Muscle layer of colon (tissue), 2 donors: Measurements from ENCODE around the gene KRTDAP.

Source experiments
- H3K27ac ChIP-seq: one replicate; pipeline ENCODE4 v1.7.0; 2013; ENCODE audit warnings: low read depth, mild to moderate bottlenecking, low read length, moderate library complexity
- H3K27me3 ChIP-seq, 2 donors: one replicate each; pipeline ENCODE4 v1.7.0; 2013; ENCODE audit warnings: low read length in 2 of 2, mild to moderate bottlenecking in 2 of 2; ENCODE audit not compliant: insufficient read depth in 2 of 2, control insufficient read depth in 1 of 2
- H3K36me3 ChIP-seq: one replicate; pipeline ENCODE4 v1.7.0; 2013; ENCODE audit warnings: mild to moderate bottlenecking, low read length; ENCODE audit not compliant: insufficient read depth
- H3K4me1 ChIP-seq: one replicate; pipeline ENCODE4 v1.7.0; 2013; ENCODE audit warnings: mild to moderate bottlenecking, low read length; ENCODE audit not compliant: insufficient read depth
- H3K4me3 ChIP-seq, 2 donors: one replicate each; pipeline ENCODE4 v1.7.0; 2013; ENCODE audit warnings: low read length in 2 of 2, low read depth in 1 of 2, mild to moderate bottlenecking in 1 of 2, moderate library complexity in 1 of 2
- H3K9ac ChIP-seq: one replicate; pipeline ENCODE4 v1.7.0; 2013; ENCODE audit warnings: low read length
- H3K9me3 ChIP-seq: one replicate; pipeline ENCODE4 v1.7.0; 2013; ENCODE audit warnings: mild to moderate bottlenecking, low read length
- donor health status: abdominal sarcoma.
- donor health status: Adenocarcinoma of cecum.

KRTDAP gene

GRCh38 chr19:35498220-35498619 is 8.0 kb upstream of the KRTDAP start:
- Histone ChIP-seq H3K27me3 (no peaks in the 10 kb centered on the region), H3K36me3 (no peaks in the 10 kb centered on the region), H3K4me3 (no peak overlapping the region), H3K9ac (no peak overlapping the region), H3K27ac (no peak overlapping the region), H3K9me3 (no peaks in the 10 kb centered on the region), H3K4me1 (peaks cover 8% of the 10 kb centered on the region)

DNA sequence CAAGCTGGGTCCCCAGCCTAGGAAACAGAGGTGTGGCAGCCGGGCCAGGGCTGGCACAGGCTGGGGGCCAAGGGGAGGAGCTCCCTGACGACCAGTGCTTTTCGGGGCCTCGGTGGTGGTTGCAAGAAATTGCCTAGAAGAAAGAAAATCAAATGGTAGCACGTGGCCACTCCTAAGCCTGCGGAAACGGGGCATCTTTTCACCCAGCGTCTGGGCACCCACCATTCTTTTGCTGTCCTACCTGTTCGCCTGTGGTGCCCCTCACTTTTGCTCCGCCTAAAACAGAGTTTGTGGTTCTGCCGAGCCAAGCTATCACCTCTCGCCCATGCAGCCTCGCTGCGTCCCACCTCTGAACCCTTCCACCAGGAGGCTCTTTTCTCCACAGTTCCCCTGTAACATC is 7.1 kb upstream of the KRTDAP start:
- no peak overlapping the region for H3K4me3 ChIP-seq
- no peak overlapping the region for H3K27ac ChIP-seq
- H3K36me3 ChIP-seq, result no peaks in the 10 kb centered on the region
- no peak overlapping the region for H3K9ac ChIP-seq
- peaks cover 8% of the 10 kb centered on the region for H3K4me1 ChIP-seq
- no peaks in the 10 kb centered on the region for H3K9me3 ChIP-seq
- no peaks in the 10 kb centered on the region for H3K27me3 ChIP-seq

DNA sequence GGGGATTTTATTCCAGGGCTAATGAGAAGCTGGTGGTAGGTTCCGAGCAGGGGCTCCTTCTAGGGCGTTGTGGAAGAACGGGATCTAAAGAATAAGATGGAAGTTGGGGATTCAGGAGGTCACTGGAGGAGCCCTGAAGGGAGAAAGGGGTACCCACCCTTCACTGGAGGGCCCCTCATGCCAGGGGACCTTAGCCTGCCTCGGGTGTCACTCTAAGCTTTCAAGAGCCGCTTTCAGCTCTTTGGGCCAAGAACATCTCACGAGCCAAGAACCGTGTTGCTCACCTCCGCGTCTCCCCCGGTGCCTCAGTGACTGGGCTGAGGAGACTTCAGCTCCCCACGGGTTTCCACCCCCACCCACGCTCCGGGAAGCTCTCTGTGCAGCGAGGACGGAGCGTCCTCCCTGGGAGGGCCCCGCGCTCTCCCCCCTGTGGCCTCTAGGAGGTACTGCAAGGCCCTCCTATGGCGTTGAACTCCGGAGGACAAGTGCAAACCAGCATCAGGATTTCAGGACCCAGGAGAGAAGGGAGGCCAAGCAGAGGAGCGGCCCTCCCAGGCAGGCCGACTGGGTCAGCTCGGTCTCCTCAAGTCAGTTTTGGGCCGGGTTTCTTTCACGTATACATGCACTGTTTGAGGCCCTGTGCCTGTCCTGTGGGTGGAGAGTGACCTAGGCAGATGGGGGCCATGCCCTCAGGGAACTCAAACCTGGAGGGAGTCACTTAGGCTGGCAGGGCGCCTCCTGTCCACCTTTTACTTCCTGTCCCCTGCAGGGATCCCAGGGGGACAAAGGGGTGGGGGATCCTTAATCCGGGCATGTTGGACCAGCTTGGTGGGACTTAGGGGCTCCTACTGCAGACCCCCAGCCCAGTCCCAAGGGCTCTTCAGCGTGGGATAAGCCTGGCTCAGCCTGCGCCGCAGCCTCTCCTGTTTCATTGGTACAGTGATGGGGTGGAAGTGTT is 5.1 kb upstream of the KRTDAP start:
- Histone ChIP-seq H3K4me3 (no peak overlapping the region), H3K9me3 (no peaks in the 10 kb centered on the region), H3K9ac (no peak overlapping the region), H3K27me3 (peaks cover 1 to 3% of the 10 kb centered on the region in 2 donors), H3K27ac (no peak overlapping the region), H3K36me3 (no peaks in the 10 kb centered on the region), H3K4me1 (peaks cover 8% of the 10 kb centered on the region)

DNA sequence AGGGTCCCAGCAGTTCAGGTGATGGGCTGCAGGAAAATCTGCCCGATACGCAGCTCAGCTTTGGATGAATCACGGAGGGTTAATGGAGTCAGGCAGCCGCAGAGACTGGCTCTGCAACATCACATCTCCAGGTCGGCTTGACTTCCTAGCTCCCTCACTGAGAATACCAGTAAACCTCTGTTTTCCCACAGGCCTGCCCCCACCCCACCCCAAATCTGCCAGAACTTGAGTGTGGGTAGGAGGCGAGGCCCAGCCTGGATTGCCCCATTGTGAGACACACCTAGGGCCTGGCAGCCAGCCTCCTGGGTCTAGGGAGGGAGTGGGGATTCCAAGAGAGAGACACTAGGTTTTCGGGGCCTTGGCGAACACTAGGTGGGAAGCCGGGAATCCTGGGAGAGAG is 3.7 kb upstream of the KRTDAP start:
- H3K4me3 ChIP-seq, result no peak overlapping the region
- no peaks in the 10 kb centered on the region for H3K9me3 ChIP-seq
- peaks cover 3 to 4% of the 10 kb centered on the region in 2 donors for H3K27me3 ChIP-seq
- no peaks in the 10 kb centered on the region for H3K36me3 ChIP-seq
- H3K4me1 ChIP-seq, result peaks cover 8% of the 10 kb centered on the region
- no peak overlapping the region for H3K27ac ChIP-seq
- no peak overlapping the region for H3K9ac ChIP-seq

- Histone ChIP-seq H3K9me3 (no peaks in the 10 kb centered on the region), H3K4me1 (peaks cover 8% of the 10 kb centered on the region), H3K27ac (no peak overlapping the region), H3K9ac (no peak overlapping the region), H3K27me3 (peaks cover 3 to 9% of the 10 kb centered on the region in 2 donors), H3K4me3 (no peak overlapping the region), H3K36me3 (no peaks in the 10 kb centered on the region)
Measured at GRCh38 chr19:35491836-35492360, 1.6 kb upstream of the KRTDAP start.

DNA sequence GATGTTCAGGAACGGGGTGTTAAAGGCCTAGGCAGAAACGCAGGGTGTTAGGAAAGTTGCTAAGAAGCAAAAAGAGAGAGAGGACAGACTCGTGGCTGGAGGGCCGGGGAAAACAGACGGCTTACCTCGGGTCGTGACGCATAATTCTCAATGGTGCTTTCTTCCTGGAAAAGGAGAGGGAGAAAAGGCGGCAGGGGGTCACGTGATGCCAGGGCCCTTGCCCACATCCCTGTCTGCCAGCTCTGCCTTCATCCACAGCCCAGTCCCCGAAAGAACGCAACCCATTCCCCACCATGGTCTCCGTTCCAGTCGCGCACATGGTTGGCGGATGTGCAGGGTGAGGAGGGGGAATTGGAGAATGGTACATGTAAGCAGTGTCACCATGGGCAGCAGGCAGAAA is 1.6 kb downstream of the KRTDAP start:
- Histone ChIP-seq H3K9ac (no peak overlapping the region), H3K4me1 (no peaks in the 10 kb centered on the region), H3K4me3 (no peak overlapping the region), H3K9me3 (no peaks in the 10 kb centered on the region), H3K27me3 (peaks cover 3 to 9% of the 10 kb centered on the region in 2 donors), H3K27ac (no peak overlapping the region), H3K36me3 (no peaks in the 10 kb centered on the region)

DNA sequence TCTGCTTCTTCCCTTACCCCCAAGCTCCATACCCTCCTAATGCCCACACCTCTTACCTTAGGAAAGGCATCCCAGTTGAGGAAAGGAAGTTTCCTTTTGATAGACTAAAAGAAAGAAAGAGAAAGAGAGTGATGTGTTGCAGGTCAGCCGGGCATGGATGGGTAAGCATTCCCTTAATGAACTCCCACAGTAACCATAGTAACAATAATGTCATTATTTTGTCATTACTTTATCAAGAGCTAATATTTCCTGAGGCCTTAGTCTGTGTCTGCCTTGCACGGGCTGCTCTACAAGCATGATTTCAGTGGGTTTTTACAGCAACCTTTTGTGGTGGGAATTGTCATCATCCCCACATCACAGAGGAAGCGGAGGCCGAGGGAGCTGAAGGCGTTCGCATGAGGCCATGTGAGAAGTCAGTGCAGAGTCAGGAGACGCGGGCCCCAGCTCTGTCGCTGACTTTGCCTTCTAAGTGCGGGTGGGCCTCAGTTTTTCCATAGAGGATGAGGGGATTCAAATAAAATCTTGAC is 2.5 kb downstream of the KRTDAP start:
- Histone ChIP-seq H3K27ac (no peak overlapping the region), H3K27me3 (peaks cover 3 to 9% of the 10 kb centered on the region in 2 donors), H3K4me3 (no peak overlapping the region), H3K36me3 (no peaks in the 10 kb centered on the region), H3K4me1 (no peaks in the 10 kb centered on the region), H3K9ac (no peak overlapping the region), H3K9me3 (no peaks in the 10 kb centered on the region)

DNA sequence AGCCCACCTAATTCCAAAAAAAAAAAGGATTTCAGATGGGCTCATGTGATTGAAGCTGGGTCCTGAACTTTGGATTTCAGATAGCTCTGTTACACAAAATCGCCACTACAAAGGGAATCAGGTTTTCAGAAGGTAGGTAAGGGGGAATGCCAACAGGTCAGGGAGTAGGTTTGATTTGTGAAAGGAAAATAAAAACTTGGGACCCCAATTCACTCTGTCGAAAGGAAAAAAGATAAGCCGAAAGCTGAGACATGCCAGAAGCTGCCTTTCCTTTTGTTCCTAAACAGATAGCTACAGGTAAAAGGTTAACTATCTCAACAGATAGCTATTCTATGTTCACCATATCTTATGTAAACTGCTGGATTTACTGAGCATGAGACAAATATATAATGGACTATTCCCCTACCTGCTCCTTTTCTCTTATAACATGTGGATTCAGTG is 4.0 kb downstream of the KRTDAP start:
- no peak overlapping the region for H3K9ac ChIP-seq
- H3K9me3 ChIP-seq, result no peaks in the 10 kb centered on the region
- no peak overlapping the region for H3K27ac ChIP-seq
- H3K4me3 ChIP-seq, result no peak overlapping the region
- H3K27me3 ChIP-seq, result peaks cover 3 to 9% of the 10 kb centered on the region in 2 donors
- H3K4me1 ChIP-seq, result no peaks in the 10 kb centered on the region
- no peaks in the 10 kb centered on the region for H3K36me3 ChIP-seq

- H3K9me3 ChIP-seq, result no peaks in the 10 kb centered on the region
- H3K4me3 ChIP-seq, result no peak overlapping the region
- peaks cover 0 to 4% of the 10 kb centered on the region in 2 donors for H3K27me3 ChIP-seq
Measured at GRCh38 chr19:35484252-35485036, 5.8 kb downstream of the KRTDAP start.

DNA sequence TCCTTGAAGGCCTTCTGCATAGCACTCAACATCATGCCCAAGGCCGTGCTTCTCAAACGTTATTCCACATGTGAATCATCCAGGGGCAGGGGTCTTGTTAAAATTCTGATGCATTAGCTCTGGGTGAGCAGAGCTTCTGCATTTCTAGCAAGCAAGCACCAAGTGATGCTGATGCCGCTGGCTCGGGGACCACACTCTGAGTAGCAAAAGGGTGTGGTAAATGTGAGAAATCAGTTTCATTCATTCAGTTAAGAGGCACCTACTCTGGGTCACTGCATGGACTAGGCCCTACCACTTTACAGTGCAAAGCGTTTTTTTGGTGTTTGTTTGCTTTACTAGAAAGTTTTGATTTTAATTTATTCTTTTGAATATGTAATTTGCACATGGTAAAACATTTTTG is 7.2 kb downstream of the KRTDAP start:
- H3K4me1 ChIP-seq, result no peaks in the 10 kb centered on the region
- H3K4me3 ChIP-seq, result no peak overlapping the region
- H3K9me3 ChIP-seq, result no peaks in the 10 kb centered on the region
- peaks cover 0 to 3% of the 10 kb centered on the region in 2 donors for H3K27me3 ChIP-seq
- H3K27ac ChIP-seq, result no peak overlapping the region
- H3K9ac ChIP-seq, result no peak overlapping the region
- no peaks in the 10 kb centered on the region for H3K36me3 ChIP-seq

More at GRCh38 chr19:35484252-35485036, 5.8 kb downstream of the KRTDAP start:
- no peaks in the 10 kb centered on the region for H3K4me1 ChIP-seq
- no peak overlapping the region for H3K27ac ChIP-seq
- H3K9ac ChIP-seq, result no peak overlapping the region
- H3K36me3 ChIP-seq, result no peaks in the 10 kb centered on the region
